ENCODE measurements around the gene ISCA2.

Gene ISCA2

GRCh38 chr14:74506411-74506851, 12.9 kb downstream of the ISCA2 start:
- no peak for DNase-seq (ENCODE audit: low read depth)
- TF ChIP-seq, protein P1, sequence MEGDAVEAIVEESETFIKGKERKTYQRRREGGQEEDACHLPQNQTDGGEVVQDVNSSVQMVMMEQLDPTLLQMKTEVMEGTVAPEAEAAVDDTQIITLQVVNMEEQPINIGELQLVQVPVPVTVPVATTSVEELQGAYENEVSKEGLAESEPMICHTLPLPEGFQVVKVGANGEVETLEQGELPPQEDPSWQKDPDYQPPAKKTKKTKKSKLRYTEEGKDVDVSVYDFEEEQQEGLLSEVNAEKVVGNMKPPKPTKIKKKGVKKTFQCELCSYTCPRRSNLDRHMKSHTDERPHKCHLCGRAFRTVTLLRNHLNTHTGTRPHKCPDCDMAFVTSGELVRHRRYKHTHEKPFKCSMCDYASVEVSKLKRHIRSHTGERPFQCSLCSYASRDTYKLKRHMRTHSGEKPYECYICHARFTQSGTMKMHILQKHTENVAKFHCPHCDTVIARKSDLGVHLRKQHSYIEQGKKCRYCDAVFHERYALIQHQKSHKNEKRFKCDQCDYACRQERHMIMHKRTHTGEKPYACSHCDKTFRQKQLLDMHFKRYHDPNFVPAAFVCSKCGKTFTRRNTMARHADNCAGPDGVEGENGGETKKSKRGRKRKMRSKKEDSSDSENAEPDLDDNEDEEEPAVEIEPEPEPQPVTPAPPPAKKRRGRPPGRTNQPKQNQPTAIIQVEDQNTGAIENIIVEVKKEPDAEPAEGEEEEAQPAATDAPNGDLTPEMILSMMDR (IDR thresholded peaks at IDR 0.05; ENCODE audit: low read depth, low read length): no peak
- TF ChIP-seq MYC (IDR thresholded peaks at IDR 0.05; ENCODE audit: low read depth, low read length) (no peak), POLR2A (IDR thresholded peaks at IDR 0.05; ENCODE audit: extremely low read depth, insufficient read length) (no peak)
- TF ChIP-seq, protein P2, sequence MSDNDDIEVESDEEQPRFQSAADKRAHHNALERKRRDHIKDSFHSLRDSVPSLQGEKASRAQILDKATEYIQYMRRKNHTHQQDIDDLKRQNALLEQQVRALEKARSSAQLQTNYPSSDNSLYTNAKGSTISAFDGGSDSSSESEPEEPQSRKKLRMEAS (IDR thresholded peaks at IDR 0.05; ENCODE audit: low read depth, low read length): no peak

GRCh38 chr14:74507085-74507484, 13.5 kb downstream of the ISCA2 start:
- no peak for TF ChIP-seq MYC (IDR thresholded peaks at IDR 0.05; ENCODE audit: low read depth, low read length)
- no peak for TF ChIP-seq POLR2A (IDR thresholded peaks at IDR 0.05; ENCODE audit: extremely low read depth, insufficient read length)
- TF ChIP-seq, protein P2 (IDR thresholded peaks at IDR 0.05; ENCODE audit: low read depth, low read length): no peak
- TF ChIP-seq, protein P1 (IDR thresholded peaks at IDR 0.05; ENCODE audit: low read depth, low read length): no peak
- H3K4me3 ChIP-seq (ENCODE audit: low read depth, low read length): no peak overlapping the region
- DNase-seq (ENCODE audit: low read depth): no peak

More at GRCh38 chr14:74506411-74506851, 12.9 kb downstream of the ISCA2 start:
- H3K4me3 ChIP-seq (ENCODE audit: low read depth, low read length): no peak overlapping the region

DNA sequence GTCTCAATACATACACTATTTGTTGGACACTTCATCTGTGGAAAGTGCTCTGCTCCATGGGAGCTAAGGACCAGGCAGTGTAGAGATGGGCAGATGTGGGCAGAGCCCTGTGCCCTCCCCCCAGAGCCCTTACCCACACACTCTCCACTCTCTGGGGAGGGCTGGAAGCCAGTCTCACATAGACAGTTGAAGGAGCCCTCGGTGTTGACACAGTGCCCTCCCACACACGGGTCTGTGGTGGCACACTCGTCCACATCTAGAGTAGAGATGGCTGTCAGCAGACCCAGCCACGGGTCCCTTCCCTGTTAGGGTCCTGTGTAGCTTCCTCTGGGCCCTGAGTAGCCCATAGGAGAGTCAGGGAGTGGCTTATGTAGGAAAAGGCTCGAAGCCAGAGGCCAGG, 14.3 kb downstream of the ISCA2 start:
- DNase-seq (ENCODE audit: low read depth): peak; percentile 49
- no peak overlapping the region for H3K4me3 ChIP-seq (ENCODE audit: low read depth, low read length)
- TF ChIP-seq, protein P2 (IDR thresholded peaks at IDR 0.05; ENCODE audit: low read depth, low read length): no peak
- TF ChIP-seq POLR2A (IDR thresholded peaks at IDR 0.05; ENCODE audit: extremely low read depth, insufficient read length) (no peak), MYC (IDR thresholded peaks at IDR 0.05; ENCODE audit: low read depth, low read length) (no peak)
- TF ChIP-seq, protein P1 (IDR thresholded peaks at IDR 0.05; ENCODE audit: low read depth, low read length): no peak

DNA sequence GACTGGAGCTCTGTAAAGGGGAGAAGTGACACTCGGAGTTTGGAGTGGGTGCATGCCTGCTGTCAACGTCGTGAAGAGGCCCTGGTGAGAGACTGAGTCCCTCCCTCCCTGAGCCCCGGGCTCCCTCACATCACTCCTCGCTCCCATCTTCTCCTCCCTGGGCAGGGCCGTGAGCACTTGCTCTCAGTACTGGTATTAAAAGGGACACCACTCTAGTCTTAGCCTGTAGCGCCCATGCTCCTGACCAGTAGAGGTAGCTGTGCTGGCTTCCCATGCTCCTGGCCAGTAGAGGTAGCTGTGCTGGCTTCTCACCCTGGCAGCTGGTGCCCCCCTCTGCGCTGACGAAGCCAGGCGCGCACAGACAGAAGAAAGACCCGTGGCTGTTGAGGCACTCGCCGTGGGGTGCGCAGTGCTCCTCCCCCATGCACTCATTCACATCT, 14.7 kb downstream of the ISCA2 start:
- no peak for TF ChIP-seq POLR2A (IDR thresholded peaks at IDR 0.05; ENCODE audit: extremely low read depth, insufficient read length)
- TF ChIP-seq, protein P1 (IDR thresholded peaks at IDR 0.05; ENCODE audit: low read depth, low read length): peak; percentile 53
- peak; percentile 35 for DNase-seq (ENCODE audit: low read depth)
- no peak overlapping the region for H3K4me3 ChIP-seq (ENCODE audit: low read depth, low read length)

DNA sequence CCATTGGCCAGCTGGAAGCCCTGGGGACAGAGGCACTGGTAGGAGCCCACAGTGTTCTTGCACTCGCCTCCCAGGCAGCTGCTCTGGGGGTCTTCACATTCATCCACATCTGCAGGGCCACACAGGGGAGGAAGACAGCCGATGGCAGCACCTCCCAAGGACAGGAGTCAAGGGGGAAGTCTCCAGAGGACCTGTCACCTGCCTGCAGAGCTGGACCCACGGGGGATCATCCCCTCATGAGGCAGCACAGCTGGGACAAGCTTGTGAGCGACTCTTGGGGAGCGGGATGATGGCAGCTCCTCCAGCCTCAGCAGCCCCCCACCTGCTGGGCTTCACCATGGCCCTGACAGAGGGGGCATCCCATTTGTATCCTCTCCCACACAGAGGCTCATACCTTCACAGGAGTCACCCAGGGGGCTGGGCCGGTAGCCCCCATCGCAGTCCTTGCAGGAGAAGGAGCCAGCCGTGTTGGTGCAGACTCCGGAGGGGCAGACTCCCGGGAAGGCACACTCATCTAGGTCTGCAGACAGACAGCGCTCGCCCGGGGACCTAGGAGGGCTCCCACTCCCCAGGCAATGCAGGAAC, 15.4 kb downstream of the ISCA2 start:
- H3K4me3 ChIP-seq (ENCODE audit: low read depth, low read length): no peak overlapping the region
- no peak for DNase-seq (ENCODE audit: low read depth)
- no peak for TF ChIP-seq POLR2A (IDR thresholded peaks at IDR 0.05; ENCODE audit: extremely low read depth, insufficient read length)
- TF ChIP-seq MYC (IDR thresholded peaks at IDR 0.05; ENCODE audit: low read depth, low read length): no peak
- TF ChIP-seq, protein P2 (IDR thresholded peaks at IDR 0.05; ENCODE audit: low read depth, low read length): no peak
- TF ChIP-seq, protein P1 (IDR thresholded peaks at IDR 0.05; ENCODE audit: low read depth, low read length): no peak
